Subcutaneous abdominal adipose tissue (tissue), 5 donors: ENCODE results near the gene ARIH1.
"Not testable (repeated sequence)": the region's sequence is repeated elsewhere in the genome, so short reads cannot be mapped to it uniquely, and the experiment has no call there.

Source experiments
- H3K27ac ChIP-seq: one replicate; pipeline ENCODE4 v1.7.0; 2013; ENCODE audit warnings: low read depth, mild to moderate bottlenecking, inconsistent platforms, low read length, moderate library complexity
- H3K27me3 ChIP-seq, 5 donors: one replicate each; pipeline ENCODE4 v1.7.0; 2013; ENCODE audit warnings: low read length in 5 of 5, inconsistent platforms in 1 of 5; ENCODE audit not compliant: control insufficient read depth in 5 of 5, insufficient read depth in 4 of 5
- H3K36me3 ChIP-seq, 5 donors: one replicate each; pipeline ENCODE4 v1.7.0; 2013; ENCODE audit warnings: low read length in 5 of 5; ENCODE audit not compliant: control insufficient read depth in 5 of 5, insufficient read depth in 5 of 5
- H3K4me1 ChIP-seq, 5 donors: one replicate each; pipeline ENCODE4 v1.7.0; 2013; ENCODE audit warnings: low read length in 5 of 5, mild to moderate bottlenecking in 3 of 5, moderate library complexity in 1 of 5; ENCODE audit not compliant: control insufficient read depth in 5 of 5, insufficient read depth in 5 of 5
- H3K4me3 ChIP-seq, 5 donors: one replicate each; pipeline ENCODE4 v1.7.0; 2013; ENCODE audit warnings: low read length in 5 of 5, low read depth in 1 of 5
- H3K9ac ChIP-seq, 5 donors: one replicate each; pipeline ENCODE4 v1.7.0; 2013; ENCODE audit warnings: low read length in 5 of 5, mild to moderate bottlenecking in 4 of 5, moderate library complexity in 3 of 5
- H3K9me3 ChIP-seq, 5 donors: one replicate each; pipeline ENCODE4 v1.7.0; 2013; ENCODE audit warnings: low read length in 5 of 5; ENCODE audit not compliant: control insufficient read depth in 5 of 5
- donor health status: healthy.
- donor health status: healthy.
- donor health status: healthy.
- donor health status: healthy.
- donor health status: healthy.

ARIH1 gene

GRCh38 chr15:72609862-72610261, 135.7 kb downstream of the ARIH1 start:
- peaks cover 0 to 9% (median 3%) of the 10 kb centered on the region in 5 donors for H3K36me3 ChIP-seq
- H3K27me3 ChIP-seq: no peaks in the 10 kb centered on the region
- no peaks in the 10 kb centered on the region for H3K9me3 ChIP-seq
- H3K27ac ChIP-seq: no peak overlapping the region
- no peaks in the 10 kb centered on the region for H3K4me1 ChIP-seq
- no peak overlapping the region for H3K9ac ChIP-seq
- H3K4me3 ChIP-seq: no peak overlapping the region

GRCh38 chr15:72612324-72612723, 138.2 kb downstream of the ARIH1 start:
- H3K4me3 ChIP-seq, H3K9ac ChIP-seq, H3K27ac ChIP-seq, H3K27me3 ChIP-seq, H3K36me3 ChIP-seq, H3K4me1 ChIP-seq, H3K9me3 ChIP-seq: not testable (repeated sequence)

DNA sequence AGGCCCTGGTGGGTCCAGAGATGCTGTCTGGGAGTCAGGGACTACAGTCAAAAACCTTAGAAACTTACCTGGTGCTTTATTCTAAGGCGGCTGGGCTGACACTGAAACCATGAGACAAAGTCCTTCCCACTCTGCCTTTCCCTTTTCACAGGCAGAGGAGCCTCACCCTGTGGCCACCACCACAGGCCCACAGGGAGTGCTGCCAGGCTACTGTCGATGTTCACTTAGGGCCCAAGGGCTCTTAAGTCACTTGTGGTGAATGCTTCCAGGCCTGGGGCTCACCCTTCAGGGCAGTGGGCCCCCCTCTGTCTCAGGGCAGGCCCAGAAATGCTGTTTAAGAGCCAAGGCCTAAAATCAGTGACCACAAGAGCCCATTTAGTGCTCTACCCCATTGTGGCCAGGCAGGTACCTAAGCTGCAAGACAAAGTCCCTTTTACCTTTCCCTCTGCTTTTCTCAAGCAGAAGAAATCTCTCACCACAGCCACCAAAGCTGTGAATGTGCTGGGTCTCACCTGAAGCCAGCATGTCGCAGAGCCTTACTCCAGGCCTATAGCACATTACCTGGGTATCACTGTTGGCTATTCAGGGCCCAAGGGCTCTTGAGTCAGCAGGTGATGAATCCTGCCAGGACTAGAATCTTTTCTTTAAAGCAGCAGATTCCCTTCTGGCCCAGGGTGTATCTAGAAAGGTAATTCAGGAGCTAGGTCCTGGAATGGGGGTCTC, 140.8 kb downstream of the ARIH1 start:
- Histone ChIP-seq H3K9ac (no peak overlapping the region), H3K9me3 (no peaks in the 10 kb centered on the region), H3K4me1 (peaks cover 0 to 3% (median 0%) of the 10 kb centered on the region in 5 donors), H3K27ac (no peak overlapping the region), H3K27me3 (no peaks in the 10 kb centered on the region), H3K36me3 (peaks cover 0 to 3% (median 0%) of the 10 kb centered on the region in 5 donors), H3K4me3 (no peak overlapping the region)

- H3K9me3 ChIP-seq, H3K36me3 ChIP-seq, H3K4me3 ChIP-seq, H3K27ac ChIP-seq, H3K27me3 ChIP-seq, H3K4me1 ChIP-seq, H3K9ac ChIP-seq: not testable (repeated sequence)
Observed at GRCh38 chr15:72615533-72616233, 141.6 kb downstream of the ARIH1 start.

- H3K4me1 ChIP-seq: peaks cover 0 to 3% (median 0%) of the 10 kb centered on the region in 5 donors
- no peaks in the 10 kb centered on the region for H3K36me3 ChIP-seq
- H3K9me3 ChIP-seq: no peaks in the 10 kb centered on the region
- H3K9ac ChIP-seq: no peak overlapping the region
- no peak overlapping the region for H3K27ac ChIP-seq
- no peak overlapping the region for H3K4me3 ChIP-seq
- no peaks in the 10 kb centered on the region for H3K27me3 ChIP-seq
Observed at GRCh38 chr15:72616491-72617210, 142.5 kb downstream of the ARIH1 start.

DNA sequence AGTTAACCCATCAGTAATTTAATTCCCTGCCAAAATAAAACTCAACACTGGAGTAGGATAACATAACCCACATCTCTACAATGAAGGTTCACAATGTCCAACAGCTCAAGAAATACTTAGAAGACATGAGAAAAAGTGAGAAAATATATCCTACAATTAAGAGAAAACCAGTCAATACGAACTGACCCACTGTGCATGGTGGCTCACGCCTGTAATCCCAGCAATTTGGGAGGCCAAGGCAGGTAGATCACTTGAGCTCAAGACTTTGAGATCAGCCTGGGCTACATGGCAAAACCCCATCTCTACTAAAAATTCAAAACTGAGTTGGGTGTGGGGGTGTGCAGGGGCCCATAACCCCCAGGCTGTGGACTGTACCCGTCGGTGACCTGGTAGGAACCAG, 149.7 kb downstream of the ARIH1 start:
- not testable (repeated sequence) for H3K9ac ChIP-seq, H3K36me3 ChIP-seq, H3K4me1 ChIP-seq, H3K27me3 ChIP-seq, H3K9me3 ChIP-seq, H3K4me3 ChIP-seq, H3K27ac ChIP-seq

GRCh38 chr15:72626153-72626552, 152.0 kb downstream of the ARIH1 start:
- not testable (repeated sequence) for H3K27ac ChIP-seq, H3K27me3 ChIP-seq

GRCh38 chr15:72628249-72629067, 154.3 kb downstream of the ARIH1 start:
- not testable (repeated sequence) for H3K4me3 ChIP-seq, H3K27me3 ChIP-seq, H3K9me3 ChIP-seq, H3K9ac ChIP-seq, H3K27ac ChIP-seq, H3K4me1 ChIP-seq, H3K36me3 ChIP-seq

More at GRCh38 chr15:72626153-72626552, 152.0 kb downstream of the ARIH1 start:
- H3K4me1 ChIP-seq, H3K9me3 ChIP-seq, H3K36me3 ChIP-seq, H3K9ac ChIP-seq, H3K4me3 ChIP-seq: not testable (repeated sequence)

DNA sequence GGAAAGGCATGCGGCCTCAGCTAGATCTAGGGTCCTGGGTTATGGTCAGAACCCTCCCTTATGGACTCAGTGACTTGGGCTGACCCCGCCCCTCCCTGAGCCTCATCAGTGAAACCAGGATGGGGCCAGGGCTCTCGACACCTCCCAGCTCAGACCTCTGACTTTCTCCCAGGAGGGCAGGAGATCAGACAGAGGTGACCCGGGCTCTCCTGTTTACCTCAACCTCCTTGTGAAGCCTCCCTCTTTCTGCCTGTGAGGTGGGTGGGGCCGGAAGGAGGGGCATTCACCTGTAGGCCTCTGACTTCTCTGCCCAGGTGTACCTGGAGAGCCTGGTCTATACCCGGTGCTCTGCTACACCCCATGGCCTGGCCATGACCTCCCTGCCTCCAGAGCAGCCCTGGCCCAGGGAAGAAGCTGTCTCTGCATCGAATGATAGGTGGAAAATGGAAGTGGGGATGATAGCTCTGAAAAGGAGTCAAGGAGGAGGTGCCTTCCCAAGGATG, 155.0 kb downstream of the ARIH1 start:
- H3K4me1 ChIP-seq, H3K36me3 ChIP-seq, H3K9me3 ChIP-seq, H3K27ac ChIP-seq, H3K9ac ChIP-seq, H3K4me3 ChIP-seq, H3K27me3 ChIP-seq: not testable (repeated sequence)
